SK-N-SH (cell line): ENCODE results near the gene CMBL. TPM values are rescaled to one million over a fixed set of nuclear protein-coding genes. Genes with fewer than 3 reads are reported as not detected.

ENCODE experiments used
- CTCF ChIA-PET: fragments of 300-600, 350-600 bp; formaldehyde crosslinking; extraction: SDS; loops from one replicate; lab custom pipeline; 2021; lab: Yijun Ruan, JAX
- POLR2A ChIA-PET: fragments of 350-600 bp; sonication (Branson Sonifier 250); formaldehyde crosslinking; extraction: SDS; loops from one replicate; lab custom pipeline; 2020; ENCODE audit warnings: antibody characterized with exemption, inconsistent platforms; lab: Yijun Ruan, JAX
- DNase-seq: peaks from one replicate; pipeline ENCODE4 v3.0.0; 2012
- H2AFZ ChIP-seq: fragments of 200-600 bp; sonication (generic); 2 replicates; pipeline ENCODE4 v1.8.1; 2016; ENCODE audit warnings: antibody characterized with exemption, mild to moderate bottlenecking, low read depth
- H3F3A ChIP-seq: fragments of 200-600 bp; sonication (generic); replicated peaks from 2 replicates; pipeline ENCODE3; 2016; ENCODE audit warnings: antibody characterized with exemption, mild to moderate bottlenecking; ENCODE audit not compliant: insufficient read depth
- H3K27ac ChIP-seq, 2 experiments: fragments of 200-500 bp in 1 of 2; fragments of 200-600 bp in 1 of 2; sonication (Bioruptor generic) in 1 of 2; sonication (generic), shearing (Covaris generic) in 1 of 2; 2 replicates each; pipeline versions ENCODE4 v1.5.1 to v1.6.1; 2014 to 2016; ENCODE audit warnings: low read depth in 2 of 2, inconsistent platforms in 1 of 2, low read length in 1 of 2, mild to moderate bottlenecking in 1 of 2, mixed read lengths in 1 of 2
- H3K27me3 ChIP-seq: fragments of 200-600 bp; sonication (generic), shearing (Covaris generic); 2 replicates; pipeline ENCODE4 v1.6.1; 2016; ENCODE audit warnings: mixed run types; ENCODE audit not compliant: insufficient read depth
- H3K36me3 ChIP-seq, 2 experiments: fragments of 200-500 bp in 1 of 2; fragments of 200-600 bp in 1 of 2; sonication (Bioruptor generic) in 1 of 2; sonication (generic) in 1 of 2; replicated peaks in 1 of 2; 2 replicates each; pipeline versions ENCODE3 to v1.5.1; 2014 to 2016; ENCODE audit warnings: low read length in 1 of 2, mild to moderate bottlenecking in 1 of 2; ENCODE audit not compliant: insufficient read depth in 2 of 2, control insufficient read depth in 1 of 2
- H3K4me1 ChIP-seq, 2 experiments: fragments of 200-500 bp in 1 of 2; fragments of 200-600 bp in 1 of 2; sonication (Bioruptor generic) in 1 of 2; sonication (generic), shearing (Covaris generic) in 1 of 2; 2 replicates each; pipeline versions ENCODE4 v1.5.1 to v1.6.1; 2014 to 2016; ENCODE audit warnings: low read depth in 1 of 2, low read length in 1 of 2, mixed run types in 1 of 2; ENCODE audit not compliant: insufficient read depth in 2 of 2, control insufficient read depth in 1 of 2
- H3K4me2 ChIP-seq: fragments of 200-600 bp; sonication (generic), shearing (Covaris generic); 2 replicates; pipeline ENCODE4 v1.6.1; 2017; ENCODE audit warnings: mixed run types
- H3K4me3 ChIP-seq, 2 experiments: fragments of 200-500 bp in 1 of 2; fragments of 200-600 bp in 1 of 2; sonication (Bioruptor generic) in 1 of 2; sonication (generic), shearing (Covaris generic) in 1 of 2; 2 replicates each; pipeline versions ENCODE4 v1.5.1 to v1.8.1; 2014 to 2016; ENCODE audit warnings: low read depth in 2 of 2, inconsistent platforms in 1 of 2, low read length in 1 of 2, mild to moderate bottlenecking in 1 of 2, mixed read lengths in 1 of 2, moderate library complexity in 1 of 2
- H3K79me2 ChIP-seq: fragments of 200-600 bp; sonication (generic); 2 replicates; pipeline ENCODE4 v1.8.1; 2017; ENCODE audit warnings: mild to moderate bottlenecking; ENCODE audit not compliant: insufficient read depth
- H3K9ac ChIP-seq: fragments of 200-600 bp; sonication (generic); 2 replicates; pipeline ENCODE4 v1.6.1; 2017; ENCODE audit warnings: mixed run types
- H3K9me2 ChIP-seq: fragments of 200-600 bp; sonication (generic); 2 replicates; pipeline ENCODE4 v1.6.1; 2017; ENCODE audit warnings: mixed run types
- H3K9me3 ChIP-seq: fragments of 200-600 bp; sonication (generic); 2 replicates; pipeline ENCODE4 v1.6.1; 2017; ENCODE audit warnings: mixed run types, mild to moderate bottlenecking, moderate library complexity
- H4K20me1 ChIP-seq: fragments of 200-600 bp; sonication (generic); 2 replicates; pipeline ENCODE4 v1.6.1; 2017; ENCODE audit warnings: mild to moderate bottlenecking, mixed run types; ENCODE audit not compliant: insufficient read depth
- ELF1 ChIP-seq: IDR thresholded peaks from 2 replicates; pipeline ENCODE4 v1.4.0; 2012
- FOSL2 ChIP-seq: IDR thresholded peaks from 2 replicates; pipeline ENCODE4 v1.4.0; 2012; ENCODE audit warnings: low read depth, mild to moderate bottlenecking, moderate library complexity, borderline replicate concordance
- MEF2A ChIP-seq: IDR thresholded peaks from 2 replicates; pipeline ENCODE4 v1.4.0; 2012; ENCODE audit warnings: low read depth, borderline replicate concordance
- NRF1 ChIP-seq: IDR thresholded peaks from 2 replicates; pipeline ENCODE4 v1.6.1; 2012; ENCODE audit warnings: low read depth, mild to moderate bottlenecking, low read length
- RAD21 ChIP-seq: IDR thresholded peaks from 2 replicates; pipeline ENCODE4 v1.6.1; 2012; ENCODE audit warnings: mild to moderate bottlenecking, low read length
- RFX5 ChIP-seq: IDR thresholded peaks from 2 replicates; pipeline ENCODE4 v1.6.1; 2012; ENCODE audit warnings: mild to moderate bottlenecking, improper control_type of control experiment, low read length
- SIN3A ChIP-seq: IDR thresholded peaks from 2 replicates; pipeline ENCODE4 v1.6.1; 2012; ENCODE audit warnings: low read depth, mild to moderate bottlenecking, low read length, moderate library complexity, borderline replicate concordance
- WGBS: methylation state at CpG from one replicate; pipeline ENCODE4 v1.1.6; 2017; ENCODE audit warnings: low lambda C conversion rate; 5-methylcytosine and 5-hydroxymethylcytosine counted together
- polyA plus RNA-seq, 3 experiments: library from polyadenylated mRNA; depleted of rRNA; stranded (reverse); fragments of >200 nt; gene quantifications; 2 replicates each; pipeline ENCODE4 v1.2.3, GENCODE V29; 2012
- TF ChIP-seq, protein P1 (sequence below): fragments of 200-600 bp; sonication (generic); IDR thresholded peaks from 2 replicates; pipeline ENCODE4 v1.6.1; 2017; ENCODE audit warnings: antibody characterized with exemption, mild to moderate bottlenecking, moderate library complexity
- TF ChIP-seq, protein P2 (sequence below): IDR thresholded peaks from 2 replicates; pipeline ENCODE4 v1.6.1; 2012; ENCODE audit warnings: mild to moderate bottlenecking, low read depth, low read length, moderate library complexity
- TF ChIP-seq, protein P3 (sequence below): IDR thresholded peaks from 2 replicates; pipeline ENCODE4 v1.4.0; 2012; ENCODE audit warnings: low read depth

CMBL gene
- polyA plus RNA-seq, 1 of the 3 experiments (the other 2 are of a cell fraction), result 61.0 TPM

DNA sequence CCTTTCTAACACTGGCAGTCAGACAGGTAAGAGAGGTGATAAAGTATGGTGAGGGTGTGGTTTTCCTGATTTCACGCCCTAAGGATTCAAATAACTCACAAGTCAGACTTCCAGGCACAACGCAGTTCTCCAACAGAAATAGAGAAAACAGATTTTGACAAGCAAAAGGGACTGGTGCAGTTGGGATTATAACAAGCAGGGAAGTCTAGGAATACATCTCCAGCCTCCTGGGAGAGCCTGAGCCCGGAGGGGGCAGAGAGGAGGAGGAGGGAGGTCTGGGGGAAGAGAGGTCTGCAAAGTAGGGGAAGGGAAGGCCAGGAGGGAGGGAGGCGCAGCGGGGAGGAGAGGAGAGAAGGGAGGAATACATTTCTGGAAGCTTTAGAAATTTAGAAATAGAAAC is 1.6 kb downstream of the CMBL start:
- WGBS, result 88% methylated on average over 5 of the region's 5 CpGs
- Histone ChIP-seq H3F3A (peaks cover 9% of the 10 kb centered on the region), H3K36me3 (no peaks in the 10 kb centered on the region), H3K9me3 (no peaks in the 10 kb centered on the region), H3K9ac (no peak overlapping the region), H3K4me3 (no peak overlapping the region), H3K79me2 (peaks cover 4% of the 10 kb centered on the region; the same call in 1 of the 2 replicates), H3K4me2 (peak overlapping the region; percentile 79), H3K9me2 (no peaks in the 10 kb centered on the region), H2AFZ (no peak overlapping the region), H3K27me3 (no peaks in the 10 kb centered on the region), H3K4me1 (peaks cover 10 to 17% of the 10 kb centered on the region in 2 experiments; a peak in 2 of 4 replicates), H4K20me1 (no peaks in the 10 kb centered on the region), H3K27ac (no peak overlapping the region)
- DNase-seq, result no peak
- CTCF ChIA-PET, result interaction anchor here (3.5 kb wide), 1 partner anchor 22 kb away, joined by 14 read pairs; no protein-coding TSS in a partner anchor
- POLR2A ChIA-PET, result no interaction called here
- TF ChIP-seq MEF2A (no peak), RFX5 (no peak)

DNA sequence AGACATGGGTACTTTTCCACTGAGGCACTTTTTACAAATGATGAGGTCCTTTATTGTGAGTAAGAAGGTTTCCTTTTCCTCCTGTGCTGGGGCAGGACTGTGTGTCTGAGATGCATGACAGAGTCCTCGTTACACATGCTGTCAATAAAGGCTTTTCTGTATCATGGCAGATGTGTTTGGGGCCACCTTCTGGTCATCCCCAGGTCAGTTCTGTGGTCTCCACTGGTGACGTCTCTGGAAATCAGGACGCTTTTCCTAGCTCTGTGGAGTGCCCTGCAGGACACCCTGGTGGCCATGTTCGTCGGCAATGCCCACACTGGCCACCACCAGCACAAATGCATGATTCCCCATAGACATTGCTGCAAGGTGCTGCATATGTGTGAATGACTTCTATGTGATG is 2.8 kb downstream of the CMBL start:
- ChIA-PET CTCF (interaction anchor here (0.9 to 2.1 kb wide), 5 partner anchors 10 to 323 kb away, joined by 3 to 7 read pairs (median 4); no protein-coding TSS in a partner anchor), POLR2A (no interaction called here)
- 92% methylated on average over 4 of the region's 5 CpGs for WGBS
- Histone ChIP-seq H3K79me2 (peaks cover 9% of the 10 kb centered on the region), H3F3A (no peaks in the 10 kb centered on the region), H3K27me3 (no peaks in the 10 kb centered on the region), H3K4me1 (peaks cover 1 to 15% of the 10 kb centered on the region in 2 experiments; a peak in 2 of 4 replicates), H3K4me3 (no peak overlapping the region), H3K9me2 (no peaks in the 10 kb centered on the region), H3K9ac (no peak overlapping the region), H3K36me3 (no peaks in the 10 kb centered on the region), H2AFZ (no peak overlapping the region), H3K4me2 (no peak overlapping the region), H3K27ac (no peak overlapping the region), H4K20me1 (no peaks in the 10 kb centered on the region), H3K9me3 (no peaks in the 10 kb centered on the region)
- peak; percentile 46 for DNase-seq
- TF ChIP-seq FOSL2, result no peak
- no peak for TF ChIP-seq RFX5
- TF ChIP-seq, protein P1, sequence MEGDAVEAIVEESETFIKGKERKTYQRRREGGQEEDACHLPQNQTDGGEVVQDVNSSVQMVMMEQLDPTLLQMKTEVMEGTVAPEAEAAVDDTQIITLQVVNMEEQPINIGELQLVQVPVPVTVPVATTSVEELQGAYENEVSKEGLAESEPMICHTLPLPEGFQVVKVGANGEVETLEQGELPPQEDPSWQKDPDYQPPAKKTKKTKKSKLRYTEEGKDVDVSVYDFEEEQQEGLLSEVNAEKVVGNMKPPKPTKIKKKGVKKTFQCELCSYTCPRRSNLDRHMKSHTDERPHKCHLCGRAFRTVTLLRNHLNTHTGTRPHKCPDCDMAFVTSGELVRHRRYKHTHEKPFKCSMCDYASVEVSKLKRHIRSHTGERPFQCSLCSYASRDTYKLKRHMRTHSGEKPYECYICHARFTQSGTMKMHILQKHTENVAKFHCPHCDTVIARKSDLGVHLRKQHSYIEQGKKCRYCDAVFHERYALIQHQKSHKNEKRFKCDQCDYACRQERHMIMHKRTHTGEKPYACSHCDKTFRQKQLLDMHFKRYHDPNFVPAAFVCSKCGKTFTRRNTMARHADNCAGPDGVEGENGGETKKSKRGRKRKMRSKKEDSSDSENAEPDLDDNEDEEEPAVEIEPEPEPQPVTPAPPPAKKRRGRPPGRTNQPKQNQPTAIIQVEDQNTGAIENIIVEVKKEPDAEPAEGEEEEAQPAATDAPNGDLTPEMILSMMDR, result peak; percentile 9; the same call in 1 of the 2 replicates
- TF ChIP-seq RAD21, result peak; percentile 11; the same call in 1 of the 2 replicates
- TF ChIP-seq, protein P2, sequence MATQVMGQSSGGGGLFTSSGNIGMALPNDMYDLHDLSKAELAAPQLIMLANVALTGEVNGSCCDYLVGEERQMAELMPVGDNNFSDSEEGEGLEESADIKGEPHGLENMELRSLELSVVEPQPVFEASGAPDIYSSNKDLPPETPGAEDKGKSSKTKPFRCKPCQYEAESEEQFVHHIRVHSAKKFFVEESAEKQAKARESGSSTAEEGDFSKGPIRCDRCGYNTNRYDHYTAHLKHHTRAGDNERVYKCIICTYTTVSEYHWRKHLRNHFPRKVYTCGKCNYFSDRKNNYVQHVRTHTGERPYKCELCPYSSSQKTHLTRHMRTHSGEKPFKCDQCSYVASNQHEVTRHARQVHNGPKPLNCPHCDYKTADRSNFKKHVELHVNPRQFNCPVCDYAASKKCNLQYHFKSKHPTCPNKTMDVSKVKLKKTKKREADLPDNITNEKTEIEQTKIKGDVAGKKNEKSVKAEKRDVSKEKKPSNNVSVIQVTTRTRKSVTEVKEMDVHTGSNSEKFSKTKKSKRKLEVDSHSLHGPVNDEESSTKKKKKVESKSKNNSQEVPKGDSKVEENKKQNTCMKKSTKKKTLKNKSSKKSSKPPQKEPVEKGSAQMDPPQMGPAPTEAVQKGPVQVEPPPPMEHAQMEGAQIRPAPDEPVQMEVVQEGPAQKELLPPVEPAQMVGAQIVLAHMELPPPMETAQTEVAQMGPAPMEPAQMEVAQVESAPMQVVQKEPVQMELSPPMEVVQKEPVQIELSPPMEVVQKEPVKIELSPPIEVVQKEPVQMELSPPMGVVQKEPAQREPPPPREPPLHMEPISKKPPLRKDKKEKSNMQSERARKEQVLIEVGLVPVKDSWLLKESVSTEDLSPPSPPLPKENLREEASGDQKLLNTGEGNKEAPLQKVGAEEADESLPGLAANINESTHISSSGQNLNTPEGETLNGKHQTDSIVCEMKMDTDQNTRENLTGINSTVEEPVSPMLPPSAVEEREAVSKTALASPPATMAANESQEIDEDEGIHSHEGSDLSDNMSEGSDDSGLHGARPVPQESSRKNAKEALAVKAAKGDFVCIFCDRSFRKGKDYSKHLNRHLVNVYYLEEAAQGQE, result no peak
- no peak for TF ChIP-seq SIN3A
- TF ChIP-seq, protein P3, sequence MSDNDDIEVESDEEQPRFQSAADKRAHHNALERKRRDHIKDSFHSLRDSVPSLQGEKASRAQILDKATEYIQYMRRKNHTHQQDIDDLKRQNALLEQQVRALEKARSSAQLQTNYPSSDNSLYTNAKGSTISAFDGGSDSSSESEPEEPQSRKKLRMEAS, result no peak
- TF ChIP-seq NRF1, result no peak
- no peak for TF ChIP-seq ELF1
